Tongue (tissue), 2 donors: Measurements from ENCODE around the gene AXIN1. TPM values are rescaled to one million over a fixed set of nuclear protein-coding genes. Genes with fewer than 3 reads are reported as not detected.
"Not testable (repeated sequence)": the region's sequence is repeated elsewhere in the genome, so short reads cannot be mapped to it uniquely, and the experiment has no call there.

Source experiments
- DNase-seq: peaks from one replicate; pipeline ENCODE4 v3.0.0-alpha.2; 2015
- total RNA-seq: library from RNA; depleted of rRNA; stranded (reverse); fragments of >200 nt; gene quantifications from one replicate; pipeline ENCODE4 v1.2.3, GENCODE V29; 2014

The AXIN1 gene
- total RNA-seq, 1 donor from 2014 or later: 18.3 TPM

- no peak for DNase-seq
These were observed 1.9 kb upstream of the AXIN1 start for GRCh38 chr16:354291-354881.

- DNase-seq: no peak
These were observed 1.1 kb upstream of the AXIN1 start for GRCh38 chr16:353404-354290.

GRCh38 chr16:351804-352520 lies 561 bp downstream of the AXIN1 start:
- peak; percentile 45 for DNase-seq

DNA sequence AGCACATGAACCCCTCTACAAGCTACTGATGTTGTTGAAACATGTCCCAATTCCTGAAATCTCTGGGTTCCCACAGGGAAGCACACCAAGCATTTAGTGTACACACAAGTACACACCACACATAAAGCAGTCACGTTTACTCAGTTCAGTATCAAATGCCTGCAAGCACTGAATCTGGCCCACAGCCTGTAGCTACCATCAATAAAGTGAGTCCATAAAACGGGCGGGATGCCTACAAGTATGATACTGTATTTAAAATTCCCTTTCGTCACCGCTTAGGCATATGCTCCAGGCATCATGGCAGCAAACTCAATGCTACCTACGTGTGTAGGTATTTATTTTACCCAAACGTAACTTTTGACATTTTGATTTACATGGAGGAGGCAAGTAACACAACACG lies 2.3 kb downstream of the AXIN1 start:
- DNase-seq: no peak

GRCh38 chr16:349211-349610 lies 3.3 kb downstream of the AXIN1 start:
- DNase-seq: no peak

DNA sequence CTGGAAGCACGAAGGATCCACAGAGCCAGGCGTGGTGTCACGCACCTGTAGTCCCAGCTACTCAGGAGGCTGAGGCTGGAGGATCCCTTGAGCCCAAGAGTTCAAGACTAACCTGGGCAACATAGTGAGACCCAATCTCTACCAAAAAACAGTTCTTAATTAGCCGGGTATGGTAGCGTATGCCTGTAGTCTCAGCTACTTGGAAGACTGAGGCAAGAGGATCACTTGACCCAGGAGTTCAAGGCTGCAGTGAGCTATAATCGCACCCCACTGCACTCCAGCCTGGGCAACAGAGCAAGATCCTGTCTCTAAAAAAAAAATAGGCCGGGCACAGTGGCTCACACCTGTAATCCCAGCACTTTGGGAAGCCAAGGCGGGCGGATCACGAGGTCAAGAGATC lies 4.0 kb downstream of the AXIN1 start:
- not testable (repeated sequence) for DNase-seq

- DNase-seq: no peak
These were observed 5.3 kb downstream of the AXIN1 start for GRCh38 chr16:347203-347602.

- no peak for DNase-seq
These were observed 5.9 kb downstream of the AXIN1 start for GRCh38 chr16:346587-346986.

- DNase-seq: no peak
These were observed 6.8 kb downstream of the AXIN1 start for GRCh38 chr16:345772-346171.

DNA sequence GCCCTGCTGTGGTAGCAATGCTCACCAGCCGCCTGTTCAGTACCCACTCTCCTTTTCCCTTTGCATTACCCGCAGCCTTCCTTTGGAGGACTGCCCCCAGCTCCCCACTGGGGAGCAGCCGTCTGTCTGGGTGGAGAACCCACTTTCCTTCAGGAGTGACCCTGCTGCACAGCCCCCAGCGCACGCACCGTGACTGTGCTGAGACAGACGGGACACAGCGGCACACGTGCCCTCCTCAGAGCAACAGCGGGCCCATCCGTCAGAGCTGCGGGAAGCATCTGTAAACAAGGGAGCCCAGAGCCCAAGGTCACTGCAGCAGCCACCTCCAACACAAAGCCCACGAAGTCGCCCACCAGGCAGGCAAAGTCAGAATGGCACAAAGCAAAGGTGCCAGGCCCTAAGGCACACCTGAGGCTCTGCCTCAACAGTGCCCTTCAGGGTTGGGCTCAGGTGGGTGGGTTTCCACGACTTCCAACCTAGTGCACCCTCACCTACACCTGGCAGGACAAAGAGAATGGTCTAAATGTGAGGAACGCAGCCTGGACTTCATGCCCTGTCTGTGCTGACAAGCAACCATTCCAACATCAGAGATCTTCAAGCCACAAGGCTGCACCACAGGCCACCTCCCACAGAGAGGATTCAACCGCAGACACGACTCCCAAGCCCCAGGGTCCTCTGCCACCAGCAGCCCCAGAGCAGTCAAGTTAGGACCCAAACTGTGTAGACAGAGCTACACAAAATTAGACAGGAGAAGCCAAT lies 9.9 kb downstream of the AXIN1 start:
- no peak for DNase-seq

- DNase-seq: not testable (repeated sequence)
These were observed 10.6 kb downstream of the AXIN1 start for GRCh38 chr16:341974-342336.

DNA sequence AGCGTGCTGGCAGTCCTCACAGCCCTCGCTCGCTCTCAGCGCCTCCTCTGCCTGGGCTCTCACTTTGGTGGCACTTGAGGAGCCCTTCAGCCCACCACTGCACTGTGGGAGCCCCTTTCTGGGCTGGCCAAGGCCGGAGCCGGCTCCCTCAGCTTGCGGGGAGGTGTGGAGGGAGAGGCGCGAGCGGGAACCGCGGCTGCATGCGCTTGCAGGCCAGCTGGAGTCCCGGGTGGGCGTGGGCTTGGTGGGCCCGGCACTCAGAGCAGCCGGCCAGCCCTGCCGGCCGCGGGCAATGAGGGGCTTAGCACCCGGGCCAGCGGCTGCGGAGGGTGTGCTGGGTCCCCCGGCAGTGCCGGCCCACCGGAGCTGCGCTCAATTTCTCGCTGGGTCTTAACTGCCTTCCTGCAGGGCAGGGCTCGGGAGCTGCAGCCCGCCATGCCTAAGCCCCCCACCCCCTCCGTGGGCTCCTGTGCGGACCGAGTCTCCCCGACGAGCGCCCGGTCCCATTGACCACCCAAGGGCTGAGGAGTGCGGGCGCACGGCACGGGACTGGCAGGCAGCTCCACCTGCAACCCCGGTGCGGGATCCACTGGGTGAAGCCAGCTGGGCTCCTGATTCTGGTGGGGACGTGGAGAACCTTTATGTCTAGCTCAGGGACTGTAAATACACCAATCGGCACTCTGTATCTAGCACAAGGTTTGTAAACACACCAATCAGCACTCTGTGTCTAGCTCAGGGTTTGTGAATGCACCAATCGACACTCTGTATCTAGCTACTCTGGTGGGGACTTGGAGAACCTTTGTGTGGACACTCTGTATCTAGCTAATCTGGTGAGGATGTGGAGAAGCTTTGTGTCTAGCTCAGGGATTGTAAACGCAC lies 11.2 kb downstream of the AXIN1 start:
- DNase-seq: not testable (repeated sequence)

- no peak for DNase-seq
These were observed 12.0 kb downstream of the AXIN1 start for GRCh38 chr16:340370-341091.

DNA sequence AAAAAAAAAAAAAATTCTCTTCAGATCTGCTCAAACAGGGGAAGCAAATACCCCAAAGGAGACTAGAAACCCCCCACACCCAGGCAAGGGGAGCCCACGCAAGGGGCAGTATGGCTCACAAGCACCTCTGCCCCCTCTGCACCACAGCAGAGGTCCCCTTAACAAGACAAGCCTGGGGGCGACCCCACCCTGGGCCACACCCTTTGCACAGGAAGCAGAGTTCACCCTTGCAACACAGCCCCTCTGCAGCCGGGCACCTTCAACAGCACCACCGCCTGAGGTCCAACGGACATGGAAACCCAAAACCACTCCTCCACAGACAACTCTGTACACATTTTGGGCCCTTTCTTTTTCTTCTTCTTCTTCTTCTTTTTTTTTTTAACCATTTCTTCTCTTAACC lies 12.8 kb downstream of the AXIN1 start:
- DNase-seq: no peak

- DNase-seq: no peak
These were observed 14.4 kb downstream of the AXIN1 start for GRCh38 chr16:337975-338575.

DNA sequence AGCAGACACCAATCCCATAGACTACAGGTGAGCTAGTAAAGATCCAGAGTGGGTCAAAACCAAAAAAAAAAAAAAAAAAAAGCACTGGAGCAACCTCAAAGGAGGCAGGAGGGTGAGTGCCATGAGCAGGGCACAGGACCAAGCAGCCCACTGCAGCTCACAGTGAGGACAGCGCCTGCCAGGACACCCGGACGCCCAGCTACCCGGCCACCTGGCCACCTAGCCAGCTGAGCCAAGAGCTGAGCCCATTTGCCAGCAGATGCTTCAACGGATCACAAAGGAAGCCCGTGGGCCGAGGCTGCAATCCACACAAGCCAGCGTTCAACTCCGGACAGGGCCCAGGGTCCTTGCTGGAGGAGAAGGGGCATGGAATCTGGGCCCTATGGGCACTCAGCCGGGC lies 15.1 kb downstream of the AXIN1 start:
- no peak for DNase-seq

- no peak for DNase-seq
These were observed 16.3 kb downstream of the AXIN1 start for GRCh38 chr16:336269-336668.

DNA sequence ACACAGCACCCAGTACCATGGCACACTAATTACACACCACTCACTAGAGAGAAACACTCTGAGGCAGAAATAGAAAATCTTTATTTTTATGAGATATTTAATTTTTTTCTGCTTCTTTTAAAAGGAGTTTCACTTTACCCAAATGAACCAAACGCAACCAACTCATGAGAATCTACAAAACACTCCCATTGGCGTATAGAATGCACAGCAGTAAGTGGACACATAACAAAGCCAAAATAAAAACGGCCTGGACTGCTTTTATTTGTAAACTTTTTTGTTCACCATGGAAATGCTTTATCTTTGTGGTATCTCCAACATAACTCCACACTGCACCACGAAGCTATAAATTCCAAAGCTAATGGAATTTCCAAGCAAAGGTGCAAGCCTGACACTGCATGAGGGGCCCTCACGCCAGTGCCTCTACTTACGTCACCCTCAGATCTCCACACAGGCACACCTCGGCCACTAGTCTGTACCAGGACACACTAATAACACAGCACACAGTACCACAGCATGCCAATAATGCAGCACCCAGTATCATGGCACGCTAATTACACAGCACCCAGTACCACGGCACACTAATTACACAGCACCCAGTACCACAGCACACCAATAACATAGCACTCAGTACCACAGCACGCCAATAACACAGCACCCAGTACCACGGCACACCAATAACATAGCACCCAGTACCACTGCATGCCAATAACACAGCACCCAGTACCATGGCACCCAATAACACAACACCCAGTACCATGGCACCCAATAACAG lies 17.5 kb downstream of the AXIN1 start:
- DNase-seq: not testable (repeated sequence)

DNA sequence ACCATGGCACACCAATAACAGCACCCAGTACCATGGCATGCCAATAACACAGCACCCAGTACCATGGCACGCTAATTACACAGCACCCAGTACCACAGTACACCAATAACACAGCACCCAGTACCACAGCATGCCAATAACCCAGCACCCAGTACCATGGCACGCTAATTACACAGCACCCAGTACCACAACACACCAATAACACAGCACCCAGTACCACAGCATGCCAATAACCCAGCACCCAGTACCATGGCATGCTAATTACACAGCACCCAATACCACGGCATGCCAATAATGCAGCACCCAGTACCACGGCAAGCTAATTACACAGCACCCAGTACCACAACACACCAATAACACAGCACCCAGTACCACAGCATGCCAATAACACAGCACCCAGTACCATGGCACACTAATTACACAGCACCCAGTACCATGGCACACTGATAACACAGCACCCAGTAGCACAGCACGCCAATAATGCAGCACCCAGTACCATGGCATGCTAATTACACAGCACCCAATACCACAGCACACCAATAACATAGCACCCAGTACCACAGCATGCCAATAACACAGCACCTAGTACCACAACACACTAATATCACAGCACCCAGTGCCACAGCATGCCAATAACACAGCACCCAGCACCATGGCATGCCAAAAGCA lies 18.2 kb downstream of the AXIN1 start:
- not testable (repeated sequence) for DNase-seq
